WTC11 (cell line): ENCODE data around the gene B3GALT4. TPM values are rescaled to one million over a fixed set of nuclear protein-coding genes. Genes with fewer than 3 reads are reported as not detected.

Experiments used
- ATAC-seq: fragments of 200-7000 bp; cut with Tn5 transposase; 2 replicates; pipeline ENCODE4 v1.10.0; 2021; ENCODE audit warnings: mild to moderate bottlenecking, moderate library complexity
- CTCF ChIA-PET: fragments of 300-600 bp; sonication (Branson Sonifier 250); formaldehyde crosslinking; loops from one replicate; lab custom pipeline; 2021; ENCODE audit warnings: antibody characterized with exemption; lab: Charles Lee
- POLR2A ChIA-PET: fragments of 350-600 bp; sonication (Branson Sonifier 250); formaldehyde crosslinking; loops from one replicate; lab custom pipeline; 2021; ENCODE audit warnings: antibody characterized with exemption; lab: Charles Lee
- DNase-seq: peaks from one replicate; pipeline ENCODE4 v3.0.0; 2021; ENCODE audit warnings: low spot score
- H3K27ac Mint-ChIP-seq: 2 replicates; pipeline ENCODE4 v1.8.0; 2021; ENCODE audit warnings: mixed read lengths
- H3K27me3 Mint-ChIP-seq: 2 replicates; pipeline ENCODE4 v1.8.0; 2021; ENCODE audit warnings: low read depth, mild to moderate bottlenecking, moderate library complexity, mixed read lengths
- H3K36me3 Mint-ChIP-seq: 2 replicates; pipeline ENCODE4 v1.8.0; 2021; ENCODE audit warnings: mixed read lengths
- H3K4me1 Mint-ChIP-seq: 2 replicates; pipeline ENCODE4 v1.8.0; 2022; ENCODE audit warnings: mixed read lengths
- H3K4me3 Mint-ChIP-seq: 2 replicates; pipeline ENCODE4 v1.8.0; 2021; ENCODE audit warnings: mild to moderate bottlenecking, moderate library complexity, mixed read lengths
- H3K9me3 Mint-ChIP-seq: 2 replicates; pipeline ENCODE4 v1.8.0; 2021; ENCODE audit warnings: mixed read lengths
- CTCF ChIP-seq: fragments of 200-600 bp; IDR thresholded peaks from 2 replicates; pipeline ENCODE4 v1.8.0; 2022; ENCODE audit warnings: antibody characterized with exemption
- ETV6 ChIP-seq: sonication (generic); formaldehyde crosslinking; IDR thresholded peaks from 2 replicates; pipeline ENCODE4 v1.8.1; 2022; ENCODE audit warnings: mild to moderate bottlenecking, missing genetic modification reagents
- GABPB1 ChIP-seq: sonication (generic); formaldehyde crosslinking; IDR thresholded peaks from 2 replicates; pipeline ENCODE4 v1.8.1; 2023; ENCODE audit warnings: mild to moderate bottlenecking, missing genetic modification reagents
- GRHL2 ChIP-seq: fragments of 250-450 bp; sonication (Bioruptor Pico); IDR thresholded peaks from 2 replicates; pipeline ENCODE4 v1.8.0; 2022; ENCODE audit warnings: mild to moderate bottlenecking, moderate library complexity; ENCODE audit not compliant: insufficient replicate concordance, severe bottlenecking
- GTF2I ChIP-seq: fragments of 250-450 bp; sonication (Bioruptor Pico); conservative IDR thresholded peaks from 2 replicates; pipeline ENCODE4 v1.4.0; 2021; ENCODE audit warnings: mild to moderate bottlenecking
- JAZF1 ChIP-seq: fragments of 250-450 bp; sonication (Bioruptor Pico); IDR thresholded peaks from 2 replicates; pipeline ENCODE4 v1.9.0; 2021; ENCODE audit warnings: moderate library complexity, mild to moderate bottlenecking, inconsistent platforms
- MXD4 ChIP-seq: fragments of 250-450 bp; sonication (Bioruptor Pico); IDR thresholded peaks from 2 replicates; pipeline ENCODE4 v1.8.0; 2021; ENCODE audit warnings: mild to moderate bottlenecking, moderate library complexity, borderline replicate concordance
- PREB ChIP-seq: sonication (generic); formaldehyde crosslinking; IDR thresholded peaks from 2 replicates; pipeline ENCODE4 v1.8.1; 2022; ENCODE audit warnings: mild to moderate bottlenecking, missing genetic modification reagents, moderate library complexity, borderline replicate concordance
- SP1 ChIP-seq: sonication (generic); formaldehyde crosslinking; conservative IDR thresholded peaks from 2 replicates; pipeline ENCODE4 v1.8.1; 2022; ENCODE audit warnings: missing genetic modification reagents
- ZNF232 ChIP-seq: sonication (generic); formaldehyde crosslinking; IDR thresholded peaks from 2 replicates; pipeline ENCODE4 v1.8.0; 2022; ENCODE audit warnings: mild to moderate bottlenecking, missing genetic modification reagents
- ZNF396 ChIP-seq: fragments of 250-450 bp; sonication (Bioruptor Pico); IDR thresholded peaks from 2 replicates; pipeline ENCODE4 v1.8.0; 2021; ENCODE audit warnings: mild to moderate bottlenecking, moderate library complexity, borderline replicate concordance
- ZNF416 ChIP-seq: fragments of 250-450 bp; sonication (Bioruptor Pico); IDR thresholded peaks from 2 replicates; pipeline ENCODE4 v1.9.0; 2021; ENCODE audit warnings: mild to moderate bottlenecking, inconsistent platforms
- ZNF532 ChIP-seq: fragments of 250-450 bp; sonication (Bioruptor Pico); IDR thresholded peaks from 2 replicates; pipeline ENCODE4 v1.9.0; 2021; ENCODE audit warnings: mild to moderate bottlenecking, borderline replicate concordance
- total RNA-seq: library from RNA; stranded (reverse); gene quantifications from 3 replicates; pipeline ENCODE4 v1.2.3, GENCODE V29; 2021
- TF ChIP-seq, protein P1 (sequence below): fragments of 250-450 bp; sonication (Bioruptor Pico); IDR thresholded peaks from 2 replicates; pipeline ENCODE4 v1.9.0; 2021; ENCODE audit warnings: mild to moderate bottlenecking
- TF ChIP-seq, protein P2 (sequence below): sonication (generic); formaldehyde crosslinking; IDR thresholded peaks from 2 replicates; pipeline ENCODE4 v1.8.1; 2023; ENCODE audit warnings: mild to moderate bottlenecking, missing genetic modification reagents, moderate library complexity
- TF ChIP-seq, protein P3 (sequence below): sonication (generic); formaldehyde crosslinking; IDR thresholded peaks from 2 replicates; pipeline ENCODE4 v1.8.0; 2023; ENCODE audit warnings: missing genetic modification reagents

B3GALT4 gene
- total RNA-seq, 1 experiment from 2014 or later: 4.1 TPM

GRCh38 chr6:33319939-33320314 lies 43.0 kb downstream of the B3GALT4 start:
- Mint-ChIP-seq H3K27me3 (no peaks in the 10 kb centered on the region; the same call in 1 of the 2 replicates), H3K4me1 (peaks cover 72% of the 10 kb centered on the region), H3K36me3 (peaks cover 21% of the 10 kb centered on the region), H3K4me3 (no peak overlapping the region), H3K9me3 (no peaks in the 10 kb centered on the region), H3K27ac (peak overlapping the region; percentile 87)
- DNase-seq (no peak), ATAC-seq (no peak)
- TF ChIP-seq, protein P1, sequence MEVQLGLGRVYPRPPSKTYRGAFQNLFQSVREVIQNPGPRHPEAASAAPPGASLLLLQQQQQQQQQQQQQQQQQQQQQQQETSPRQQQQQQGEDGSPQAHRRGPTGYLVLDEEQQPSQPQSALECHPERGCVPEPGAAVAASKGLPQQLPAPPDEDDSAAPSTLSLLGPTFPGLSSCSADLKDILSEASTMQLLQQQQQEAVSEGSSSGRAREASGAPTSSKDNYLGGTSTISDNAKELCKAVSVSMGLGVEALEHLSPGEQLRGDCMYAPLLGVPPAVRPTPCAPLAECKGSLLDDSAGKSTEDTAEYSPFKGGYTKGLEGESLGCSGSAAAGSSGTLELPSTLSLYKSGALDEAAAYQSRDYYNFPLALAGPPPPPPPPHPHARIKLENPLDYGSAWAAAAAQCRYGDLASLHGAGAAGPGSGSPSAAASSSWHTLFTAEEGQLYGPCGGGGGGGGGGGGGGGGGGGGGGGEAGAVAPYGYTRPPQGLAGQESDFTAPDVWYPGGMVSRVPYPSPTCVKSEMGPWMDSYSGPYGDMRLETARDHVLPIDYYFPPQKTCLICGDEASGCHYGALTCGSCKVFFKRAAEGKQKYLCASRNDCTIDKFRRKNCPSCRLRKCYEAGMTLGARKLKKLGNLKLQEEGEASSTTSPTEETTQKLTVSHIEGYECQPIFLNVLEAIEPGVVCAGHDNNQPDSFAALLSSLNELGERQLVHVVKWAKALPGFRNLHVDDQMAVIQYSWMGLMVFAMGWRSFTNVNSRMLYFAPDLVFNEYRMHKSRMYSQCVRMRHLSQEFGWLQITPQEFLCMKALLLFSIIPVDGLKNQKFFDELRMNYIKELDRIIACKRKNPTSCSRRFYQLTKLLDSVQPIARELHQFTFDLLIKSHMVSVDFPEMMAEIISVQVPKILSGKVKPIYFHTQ (CRISPR knock-in tag): no peak
- no peak for TF ChIP-seq ZNF396 (CRISPR knock-in tag)
- TF ChIP-seq ZNF532: no peak
- TF ChIP-seq GRHL2 (CRISPR knock-in tag): no peak
- TF ChIP-seq, protein P2, sequence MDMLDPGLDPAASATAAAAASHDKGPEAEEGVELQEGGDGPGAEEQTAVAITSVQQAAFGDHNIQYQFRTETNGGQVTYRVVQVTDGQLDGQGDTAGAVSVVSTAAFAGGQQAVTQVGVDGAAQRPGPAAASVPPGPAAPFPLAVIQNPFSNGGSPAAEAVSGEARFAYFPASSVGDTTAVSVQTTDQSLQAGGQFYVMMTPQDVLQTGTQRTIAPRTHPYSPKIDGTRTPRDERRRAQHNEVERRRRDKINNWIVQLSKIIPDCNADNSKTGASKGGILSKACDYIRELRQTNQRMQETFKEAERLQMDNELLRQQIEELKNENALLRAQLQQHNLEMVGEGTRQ: no peak
- TF ChIP-seq, protein P3, sequence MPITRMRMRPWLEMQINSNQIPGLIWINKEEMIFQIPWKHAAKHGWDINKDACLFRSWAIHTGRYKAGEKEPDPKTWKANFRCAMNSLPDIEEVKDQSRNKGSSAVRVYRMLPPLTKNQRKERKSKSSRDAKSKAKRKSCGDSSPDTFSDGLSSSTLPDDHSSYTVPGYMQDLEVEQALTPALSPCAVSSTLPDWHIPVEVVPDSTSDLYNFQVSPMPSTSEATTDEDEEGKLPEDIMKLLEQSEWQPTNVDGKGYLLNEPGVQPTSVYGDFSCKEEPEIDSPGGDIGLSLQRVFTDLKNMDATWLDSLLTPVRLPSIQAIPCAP (CRISPR knock-in tag): no peak
- TF ChIP-seq PREB (CRISPR knock-in tag): no peak
- TF ChIP-seq ETV6 (CRISPR knock-in tag): no peak
- no peak for TF ChIP-seq CTCF
- no peak for TF ChIP-seq SP1 (CRISPR knock-in tag)
- TF ChIP-seq GABPB1: no peak
- no peak for TF ChIP-seq ZNF416 (CRISPR knock-in tag)
- TF ChIP-seq ZNF232 (CRISPR knock-in tag): no peak
- TF ChIP-seq GTF2I: no peak
- TF ChIP-seq MXD4: no peak
- no peak for TF ChIP-seq JAZF1 (CRISPR knock-in tag)
- POLR2A ChIA-PET: no interaction called here
- CTCF ChIA-PET: no interaction called here
